ENCODE measurements around the gene OSER1.

The OSER1 gene

GRCh38 chr20:44210406-44211176 is at the start of gene OSER1:
OSER1 (minus strand) TSS chr20:44210771; CDS start chr20:44206957, 3,814 bp downstream.
- H3K4me3 ChIP-seq (ENCODE audit: low read depth, low read length) = peak within 1 kb of the TSS; percentile 93
- TF ChIP-seq CTCF (IDR thresholded peaks at IDR 0.05; ENCODE audit: low read depth, low read length, missing control alignments) = no peak
- peak; percentile 91 for DNase-seq (ENCODE audit: low read depth)

DNA sequence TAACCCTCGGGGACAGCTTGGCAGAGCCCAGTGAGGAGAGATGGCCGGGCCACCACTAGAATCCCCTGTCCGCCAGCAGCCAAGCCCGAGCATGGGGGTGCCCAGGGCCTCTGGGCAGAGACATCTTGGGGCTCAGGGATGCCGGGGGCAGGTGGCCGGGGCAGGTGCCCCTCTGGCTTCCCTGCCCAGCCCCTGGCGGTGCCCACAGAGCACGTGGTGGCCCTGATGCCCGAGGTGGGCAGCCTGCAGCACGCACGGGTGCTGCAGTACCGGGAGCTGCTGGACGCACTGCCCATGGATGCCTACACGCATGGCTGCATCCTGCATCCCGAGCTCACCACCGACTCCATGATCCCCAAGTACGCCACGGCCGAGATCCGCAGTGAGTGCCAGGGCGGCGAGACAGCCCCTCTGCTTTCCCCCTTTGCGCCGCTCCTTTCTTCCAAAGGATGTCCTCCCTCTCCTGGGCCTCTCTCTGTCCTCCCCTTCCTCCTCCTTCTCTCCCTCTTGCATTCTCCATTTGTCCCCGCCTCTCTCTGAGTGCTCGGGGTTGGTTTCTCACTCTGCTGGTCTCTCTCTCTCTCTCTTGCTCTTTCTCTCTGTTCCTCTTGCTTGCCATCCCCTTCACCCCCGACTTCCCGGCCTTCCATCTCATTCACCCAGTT is 47.8 kb upstream of the OSER1 start:
- H3K4me3 ChIP-seq (ENCODE audit: low read depth, low read length) = no peak overlapping the region
- TF ChIP-seq CTCF (IDR thresholded peaks at IDR 0.05; ENCODE audit: low read depth, low read length, missing control alignments) = no peak
- DNase-seq (ENCODE audit: low read depth) = no peak

- no peak overlapping the region for H3K4me3 ChIP-seq (ENCODE audit: low read depth, low read length)
- TF ChIP-seq CTCF (IDR thresholded peaks at IDR 0.05; ENCODE audit: low read depth, low read length, missing control alignments) = no peak
- no peak for DNase-seq (ENCODE audit: low read depth)
These were observed 46.4 kb upstream of the OSER1 start for GRCh38 chr20:44256961-44257360.

GRCh38 chr20:44255942-44256341 is 45.4 kb upstream of the OSER1 start:
- TF ChIP-seq CTCF (IDR thresholded peaks at IDR 0.05; ENCODE audit: low read depth, low read length, missing control alignments) = no peak
- H3K4me3 ChIP-seq (ENCODE audit: low read depth, low read length) = no peak overlapping the region
- DNase-seq (ENCODE audit: low read depth) = no peak

- TF ChIP-seq CTCF (IDR thresholded peaks at IDR 0.05; ENCODE audit: low read depth, low read length, missing control alignments) = no peak
- no peak overlapping the region for H3K4me3 ChIP-seq (ENCODE audit: low read depth, low read length)
- DNase-seq (ENCODE audit: low read depth) = no peak
These were observed 43.5 kb upstream of the OSER1 start for GRCh38 chr20:44254073-44254472.

GRCh38 chr20:44253528-44253927 is 43.0 kb upstream of the OSER1 start:
- peak; percentile 19 for TF ChIP-seq CTCF (IDR thresholded peaks at IDR 0.05; ENCODE audit: low read depth, low read length, missing control alignments)
- no peak overlapping the region for H3K4me3 ChIP-seq (ENCODE audit: low read depth, low read length)
- DNase-seq (ENCODE audit: low read depth) = no peak

Data from GM12864 (cell line).